HG02759 (cell line): Measurements from ENCODE around the gene FLOT2.
"Not testable (repeated sequence)": the region's sequence is repeated elsewhere in the genome, so short reads cannot be mapped to it uniquely, and the experiment has no call there.

Experiments used
- ATAC-seq: cut with Tn5 transposase; IDR thresholded peaks from one replicate; pipeline ENCODE4 v1.9.1; 2021; ENCODE audit warnings: mild to moderate bottlenecking, moderate library complexity; ENCODE audit not compliant: unreplicated experiment

FLOT2 gene

GRCh38 chr17:28916302-28916934 lies 18.9 kb upstream of the FLOT2 start:
- ATAC-seq = no peak

- ATAC-seq = no peak
These were observed 15.4 kb upstream of the FLOT2 start for GRCh38 chr17:28912938-28913333.

GRCh38 chr17:28912281-28912937 lies 14.9 kb upstream of the FLOT2 start:
- no peak for ATAC-seq

- ATAC-seq = no peak
These were observed 14.0 kb upstream of the FLOT2 start for GRCh38 chr17:28911411-28912045.

GRCh38 chr17:28910534-28910933 lies 13.0 kb upstream of the FLOT2 start:
- no peak for ATAC-seq

- no peak for ATAC-seq
These were observed 11.2 kb upstream of the FLOT2 start for GRCh38 chr17:28908640-28909167.

- ATAC-seq = no peak
These were observed 10.4 kb upstream of the FLOT2 start for GRCh38 chr17:28907709-28908475.

GRCh38 chr17:28906706-28907438 lies 9.3 kb upstream of the FLOT2 start:
- ATAC-seq = no peak

GRCh38 chr17:28906276-28906675 lies 8.7 kb upstream of the FLOT2 start:
- ATAC-seq = no peak

- ATAC-seq = no peak
These were observed 7.3 kb upstream of the FLOT2 start for GRCh38 chr17:28904800-28905199.

- not testable (repeated sequence) for ATAC-seq
These were observed 6.0 kb upstream of the FLOT2 start for GRCh38 chr17:28903546-28903841.

GRCh38 chr17:28902819-28903545 lies 5.4 kb upstream of the FLOT2 start, which contains the start of gene DHRS13:
Gene DHRS13, minus strand, starts transcription at chr17:28903079. Its CDS starts 135 bp downstream, at chr17:28902944.
- peak; percentile 83 for ATAC-seq

- ATAC-seq = peak; percentile 36
These were observed 4.6 kb upstream of the FLOT2 start for GRCh38 chr17:28901866-28902818.

GRCh38 chr17:28900986-28901726 lies 3.6 kb upstream of the FLOT2 start:
- ATAC-seq = no peak

GRCh38 chr17:28899212-28899815 lies 1.8 kb upstream of the FLOT2 start:
- ATAC-seq = no peak

GRCh38 chr17:28898527-28898955 lies 1.0 kb upstream of the FLOT2 start:
- ATAC-seq = no peak

- peak; percentile 6 for ATAC-seq
These were observed 415 bp upstream of the FLOT2 start for GRCh38 chr17:28897769-28898526.
